Measurements from ENCODE around the gene ZNF790. TPM values are rescaled to one million over a fixed set of nuclear protein-coding genes. Genes with fewer than 3 reads are reported as not detected.

Gene ZNF790
- total RNA-seq, 1 donor from 2014 or later = 10.5 TPM

- DNase-seq (ENCODE audit: low read depth in 2 of 2) = peak; percentile 96 to 97
Measured at GRCh38 chr19:36772311-36773222, 65.6 kb downstream of the ZNF790 start, which contains the start of gene ZNF850. TSS of gene ZNF850 (minus strand) at chr19:36772807. CDS start at chr19:36762606, 10,201 bp downstream.

DNA sequence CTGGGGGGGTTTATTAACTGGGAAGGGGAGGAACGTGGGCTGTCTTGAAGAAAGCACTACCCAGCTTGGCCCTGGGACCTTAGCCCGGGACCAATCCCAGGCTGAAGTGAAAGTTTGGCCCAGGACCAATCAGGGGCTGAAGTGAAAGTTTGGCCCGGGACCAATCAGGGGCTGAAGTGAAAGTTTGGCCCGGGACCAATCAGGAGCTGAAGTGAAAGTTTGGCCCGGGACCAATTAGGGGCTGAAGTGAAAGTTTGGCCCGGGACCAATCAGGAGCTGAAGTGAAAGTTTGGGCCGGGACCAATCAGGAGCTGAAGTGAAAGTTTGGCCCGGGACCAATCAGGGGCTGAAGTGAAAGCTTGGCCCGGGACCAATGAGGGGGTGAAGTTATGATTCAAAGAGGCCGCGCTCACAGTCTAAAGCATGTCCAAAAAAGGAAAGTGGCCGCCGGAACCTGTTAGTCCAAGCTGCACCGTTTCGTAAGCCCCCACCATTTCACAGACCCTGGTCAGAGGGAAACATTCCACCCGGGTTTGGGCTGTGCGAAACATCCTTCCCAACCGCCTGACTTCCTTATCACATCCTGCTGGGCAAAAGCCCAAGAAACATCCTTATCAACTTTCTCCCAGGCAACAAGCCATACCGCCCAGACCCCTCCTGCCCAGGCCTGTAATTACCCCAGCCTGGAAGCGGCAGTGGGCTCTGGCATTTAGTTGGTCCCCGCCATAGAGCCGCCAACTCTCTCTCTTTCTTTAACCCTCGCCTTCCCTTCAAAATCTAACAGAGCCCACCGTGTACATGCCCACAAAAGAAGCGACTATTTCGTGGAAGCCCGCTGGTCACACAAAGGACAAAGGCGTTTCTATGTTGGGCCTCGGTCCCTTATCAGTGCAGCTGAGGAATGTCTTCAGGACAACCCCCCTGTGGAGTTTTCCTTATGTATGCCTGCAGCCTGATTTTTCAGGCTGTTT lies 66.6 kb downstream of the ZNF790 start:
- DNase-seq (ENCODE audit: low read depth in 2 of 2) = peak; percentile 94 to 98

Other genes starting within 250 kb of the ZNF790 start
- 2.2 and 4.6 TPM in 2 replicates for gene ZNF382, start 233.1 kb downstream of the ZNF790 start, total RNA-seq
- 5.2 and 9.1 TPM in 2 replicates for gene ZNF461, start 171.6 kb downstream of the ZNF790 start, total RNA-seq
- 3.7 and 5.0 TPM in 2 replicates for gene ZNF567, start 150.8 kb downstream of the ZNF790 start, total RNA-seq
- 2.4 and 3.0 TPM in 2 replicates for gene ZNF850, start 65.6 kb downstream of the ZNF790 start, total RNA-seq
- gene ZNF345, start 12.5 kb upstream of the ZNF790 start, total RNA-seq = 2.8 and 6.3 TPM in 2 replicates
- gene ZNF829, start 77.9 kb upstream of the ZNF790 start, total RNA-seq = 1.1 and 1.4 TPM in 2 replicates
- gene ZNF568, start 77.9 kb upstream of the ZNF790 start, total RNA-seq = 7.8 and 12.1 TPM in 2 replicates
- gene ZNF420, start 240.0 kb upstream of the ZNF790 start, total RNA-seq = 5.7 and 11.3 TPM in 2 replicates